Fibroblast of the conjunctiva (primary cell): ENCODE data around the gene GCG.

Experiments
- DNase-seq: peaks from one replicate; pipeline ENCODE4 v3.0.0-alpha.2; 2010; ENCODE audit warnings: low read depth

GCG gene

DNA sequence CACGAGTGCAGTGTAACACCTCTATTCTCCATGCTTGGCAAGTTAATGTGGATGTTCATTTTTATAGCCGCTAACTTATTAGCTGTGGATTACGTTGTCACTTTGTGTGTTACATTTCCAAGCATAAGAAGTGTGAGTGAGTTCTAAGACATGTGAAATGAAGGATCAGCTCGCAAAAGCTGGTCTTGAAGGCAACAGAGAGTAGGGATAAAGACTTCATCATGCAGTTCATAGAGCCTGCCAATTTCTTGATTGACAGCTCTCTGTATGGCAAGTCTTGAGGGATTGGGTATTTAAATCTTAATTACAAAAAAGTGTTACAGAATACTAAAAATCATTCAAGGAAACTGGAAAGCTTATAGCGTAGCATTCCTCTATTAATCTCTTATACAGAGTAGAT lies 52.2 kb downstream of the GCG start:
- DNase-seq: no peak
